Heart right ventricle (tissue), 16 donors: ENCODE data around the gene NDUFA7. TPM values are rescaled to one million over a fixed set of nuclear protein-coding genes. Genes with fewer than 3 reads are reported as not detected.
A peak's percentile ranks its signal among the peaks of the same experiment; 100 is the strongest.

ENCODE experiments used
- ATAC-seq, 8 donors: fragments of 200-7000 bp; cut with Tn5 transposase; one replicate each; pipeline ENCODE4 v1.9.1; 2020; ENCODE audit warnings: mild to moderate bottlenecking in 8 of 8, moderate library complexity in 8 of 8, moderate number of reproducible peaks in 1 of 8
- DNase-seq, 2 donors: peaks; one replicate each; pipeline ENCODE4 v3.0.0-alpha.2; 2020
- H3K27ac ChIP-seq, 10 donors: fragments of 200-600 bp; sonication (generic) in 2 of 10; one replicate each; pipeline versions ENCODE4 v1.5.0 to v1.8.0; 2020 to 2022; ENCODE audit warnings: mild to moderate bottlenecking in 3 of 10
- H3K27me3 ChIP-seq, 7 donors: fragments of 200-600 bp; one replicate each; pipeline ENCODE4 v1.8.0; 2021 to 2022; ENCODE audit warnings: mild to moderate bottlenecking in 2 of 7
- H3K36me3 ChIP-seq, 9 donors: fragments of 200-600 bp; sonication (generic) in 1 of 9; one replicate each; pipeline versions ENCODE4 v1.5.0 to v1.8.0; 2020 to 2022; ENCODE audit warnings: mild to moderate bottlenecking in 2 of 9
- H3K4me1 ChIP-seq, 9 donors: fragments of 200-600 bp; sonication (generic) in 1 of 9; one replicate each; pipeline versions ENCODE4 v1.5.0 to v1.8.0; 2020 to 2022; ENCODE audit warnings: mild to moderate bottlenecking in 4 of 9
- H3K4me3 ChIP-seq, 10 donors: fragments of 200-600 bp; sonication (generic) in 2 of 10; one replicate each; pipeline versions ENCODE4 v1.5.0 to v1.8.0; 2020 to 2022; ENCODE audit warnings: mild to moderate bottlenecking in 7 of 10, moderate library complexity in 2 of 10
- H3K9me3 ChIP-seq, 11 donors: fragments of 200-600 bp in 10 of 11; sonication (generic) in 2 of 11; one replicate each; pipeline versions ENCODE4 v1.5.0 to v1.8.0; 2013 to 2022; ENCODE audit warnings: mild to moderate bottlenecking in 2 of 11, control low read depth in 1 of 11, moderate library complexity in 1 of 11
- CTCF ChIP-seq, 9 donors: fragments of 200-600 bp; sonication (generic) in 2 of 9; IDR thresholded peaks; one replicate each; pipeline versions ENCODE4 v1.5.0 to v1.8.0; 2021 to 2022; ENCODE audit warnings: antibody characterized with exemption in 9 of 9, mild to moderate bottlenecking in 5 of 9, moderate library complexity in 1 of 9
- WGBS, 2 donors: extraction: QIAGEN DNeasy Blood & Tissue Kit; methylation state at CpG; one replicate each; pipeline ENCODE4 v1.1.7; 2013; ENCODE audit warnings: inconsistent platforms in 1 of 2; 5-methylcytosine and 5-hydroxymethylcytosine counted together
- intact Hi-C, 10 donors: fragments of 100-400 bp; cut with DNase I; formaldehyde crosslinking; loops; one replicate each; pipeline versions ENCODE4 v1.11.1 to v1.14.2; 2022
- polyA plus RNA-seq, 2 donors: library from polyadenylated mRNA; stranded (reverse); fragments of 200-250 nt; gene quantifications; one replicate each; pipeline ENCODE4 v1.2.3, GENCODE V29; 2013
- total RNA-seq, 10 donors: library from RNA; stranded (reverse); fragmentation: NEBNext Ultra II Directional in 3 of 10; extraction: Animal tissue kit (Norgen Biotek cat#: 25700) in 3 of 10; gene quantifications; one replicate each; pipeline versions ENCODE4 v1.2.1 to v1.2.4, GENCODE V29; 2021 to 2023
- donor health status: Arrhythmogenic right ventricular cardiomyopathy.
- donor health status: ischemic (EF 13 %, LVEDD 7.1; RV severe dilation, severe dysfunction).
- donor health status: healthy with polysubstance abuse.
- donor health status: DM: no; HTN: yes; CAD: no.
- donor health status: DM: no; HTN: no; CAD: no.
- donor health status: ischemic (EF 25% LVEDD 6.9; RV normal size, moderate dysfunction).
- donor health status: ischemic (EF 25% LVEDD 5.7; RV mildly dilated, moderate dysfunction).
- donor health status: healthy.
- donor health status: DM: yes; HTN: yes; CAD: no.
- donor health status: Ischemic cardiomyopathy.
- donor health status: ischemic (EF 35%, LVEDD 5.7; RV mildly dilated, moderate dysfunction).
- donor health status: nonischemic (EF 11% LVEDD 7.7; RV severe dilation, severe dysfunction).
- donor health status: DM: yes; HTN: yes; CAD: no.
- donor health status: PGD.
- donor health status: ischemic (EF 29% LVEDD 5.4; RV normal size, mild dysfunction).
- donor health status: nonischemic (EF 23%, LVEDD 6.1; RV moderate dilation, normal function).

The NDUFA7 gene
- total and polyA plus RNA-seq, 12 donors = 74.7 to 436 (median 103) TPM

GRCh38 chr19:8333767-8334457 is 12.7 kb upstream of the NDUFA7 start:
- H3K27me3 ChIP-seq = peaks cover 0 to 56% (median 24%) of the 10 kb centered on the region in 7 donors
- ATAC-seq = peak in 1 of 8 donors; percentile 46
- WGBS, 2 donors = 26 to 36% methylated on average over 46 to 48 of the region's 48 CpGs

GRCh38 chr19:8332976-8333766 is 12.0 kb upstream of the NDUFA7 start:
- intact Hi-C loops = no loop called here
- 16 to 19% methylated on average over 52 of the region's 52 CpGs for whole genome bisulfite sequencing, 2 donors
- peak; percentile 52 to 57 for DNase-seq
- peaks cover 0 to 44% (median 0%) of the 10 kb centered on the region in 9 donors for H3K36me3 ChIP-seq
- H3K27me3 ChIP-seq = peaks cover 0 to 55% (median 24%) of the 10 kb centered on the region in 7 donors
- H3K4me1 ChIP-seq = peaks cover 14 to 50% (median 29%) of the 10 kb centered on the region in 9 donors
- peak overlapping the region in 4 of 10 donors; percentile 12 to 41 (median 22) for H3K4me3 ChIP-seq
- no peaks in the 10 kb centered on the region for H3K9me3 ChIP-seq
- peak in 1 of 9 donors; percentile 8 for TF ChIP-seq CTCF (IDR thresholded peaks at IDR 0.05)
- peak overlapping the region in 9 of 10 donors; percentile 46 to 77 (median 69) for H3K27ac ChIP-seq
- ATAC-seq = peak; percentile 21 to 80 (median 54)

More at GRCh38 chr19:8333767-8334457, 12.7 kb upstream of the NDUFA7 start:
- no peak for DNase-seq
- Histone ChIP-seq H3K9me3 (no peaks in the 10 kb centered on the region), H3K4me3 (peak overlapping the region in 5 of 10 donors; percentile 12 to 41 (median 31)), H3K27ac (peak overlapping the region in 9 of 10 donors; percentile 46 to 77 (median 69)), H3K36me3 (peaks cover 0 to 38% (median 0%) of the 10 kb centered on the region in 9 donors), H3K4me1 (peaks cover 14 to 52% (median 31%) of the 10 kb centered on the region in 9 donors)
- TF ChIP-seq CTCF (IDR thresholded peaks at IDR 0.05) = no peak
- intact Hi-C loops = no loop called here

GRCh38 chr19:8331263-8331845 is 10.2 kb upstream of the NDUFA7 start:
- ATAC-seq (no peak), DNase-seq (no peak)
- 85 to 89% methylated on average over 8 of the region's 8 CpGs for WGBS, 2 donors
- peaks cover 14 to 32% (median 23%) of the 10 kb centered on the region in 9 donors for H3K4me1 ChIP-seq
- peaks cover 0 to 7% (median 0%) of the 10 kb centered on the region in 11 donors for H3K9me3 ChIP-seq
- no peak overlapping the region for H3K27ac ChIP-seq
- H3K27me3 ChIP-seq = peaks cover 0 to 37% (median 22%) of the 10 kb centered on the region in 7 donors
- no peak for TF ChIP-seq CTCF (IDR thresholded peaks at IDR 0.05)
- H3K36me3 ChIP-seq = peaks cover 0 to 58% (median 0%) of the 10 kb centered on the region in 9 donors
- intact Hi-C loops = no loop called here
- no peak overlapping the region for H3K4me3 ChIP-seq

GRCh38 chr19:8329996-8330395 is 8.8 kb upstream of the NDUFA7 start:
- WGBS, 2 donors = 57 to 90% methylated on average over 3 of the region's 3 CpGs
- peaks cover 0 to 24% (median 18%) of the 10 kb centered on the region in 7 donors for H3K27me3 ChIP-seq
- H3K9me3 ChIP-seq = peaks cover 0 to 7% (median 0%) of the 10 kb centered on the region in 11 donors
- no peak overlapping the region for H3K27ac ChIP-seq
- DNase-seq = no peak
- no peak for TF ChIP-seq CTCF (IDR thresholded peaks at IDR 0.05)
- intact Hi-C loops = loop anchor here in 2 of 10 donors (10.0 kb wide), 2 partner anchors 65 to 185 kb away; partner anchors contain the start of gene ZNF414 (in 1 of the 2)
- peaks cover 14 to 29% (median 21%) of the 10 kb centered on the region in 9 donors for H3K4me1 ChIP-seq
- peaks cover 0 to 65% (median 0%) of the 10 kb centered on the region in 9 donors for H3K36me3 ChIP-seq
- no peak overlapping the region for H3K4me3 ChIP-seq
- no peak for ATAC-seq
